HuH-7 (cell line): ENCODE measurements around the gene EPG5.

Experiments
- DNase-seq: peaks from one replicate; pipeline ENCODE4 v3.0.0; 2011; ENCODE audit warnings: low spot score

Gene EPG5

DNA sequence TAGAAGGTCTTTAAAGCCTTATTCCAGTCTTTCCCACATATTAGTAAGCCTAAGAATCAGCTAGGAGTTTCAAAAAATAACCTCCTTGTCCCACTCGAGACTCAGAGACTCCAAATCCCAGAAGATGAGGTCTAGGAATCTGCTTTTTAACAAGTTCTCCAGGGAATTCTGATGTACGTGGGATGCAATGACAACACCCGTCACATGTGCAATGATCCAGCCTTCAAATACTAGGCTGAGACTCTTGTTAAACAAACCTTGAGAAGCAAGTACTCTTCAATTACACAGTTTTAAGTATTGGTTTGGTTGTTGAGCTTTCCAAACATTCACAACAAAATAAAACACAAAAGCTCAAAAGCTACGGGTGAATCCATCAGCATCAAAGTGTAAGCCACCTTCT, 53.9 kb downstream of the EPG5 start:
- DNase-seq, result no peak

DNA sequence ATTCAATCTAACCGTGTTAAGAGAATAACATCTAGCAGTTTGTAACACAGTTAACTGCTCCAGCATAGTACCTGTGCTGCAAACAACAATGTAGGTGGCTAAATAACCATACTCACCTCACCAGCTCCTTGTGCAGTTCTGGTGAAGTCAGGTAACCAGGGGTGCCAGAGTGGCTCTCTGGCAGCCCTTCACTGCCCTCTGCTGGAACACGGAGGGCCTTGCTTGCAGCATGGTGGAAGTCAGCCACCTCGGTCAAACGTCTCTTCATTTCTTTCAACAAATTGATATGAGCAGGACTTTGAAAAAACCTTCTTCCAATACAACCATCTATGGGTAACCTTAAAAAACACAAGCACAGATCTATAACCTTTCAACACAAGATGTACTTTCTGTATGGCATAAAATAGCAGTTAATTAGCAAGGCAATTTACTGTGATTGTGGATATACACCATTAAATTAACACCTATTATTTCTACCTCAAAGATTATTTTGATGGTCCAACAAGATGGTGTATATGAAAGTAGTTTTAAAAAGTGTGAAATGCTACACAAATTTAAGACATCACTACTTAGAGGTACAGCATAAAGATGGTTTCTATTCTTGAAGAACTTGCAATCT, 56.6 kb downstream of the EPG5 start:
- peak; percentile 48 for DNase-seq

DNA sequence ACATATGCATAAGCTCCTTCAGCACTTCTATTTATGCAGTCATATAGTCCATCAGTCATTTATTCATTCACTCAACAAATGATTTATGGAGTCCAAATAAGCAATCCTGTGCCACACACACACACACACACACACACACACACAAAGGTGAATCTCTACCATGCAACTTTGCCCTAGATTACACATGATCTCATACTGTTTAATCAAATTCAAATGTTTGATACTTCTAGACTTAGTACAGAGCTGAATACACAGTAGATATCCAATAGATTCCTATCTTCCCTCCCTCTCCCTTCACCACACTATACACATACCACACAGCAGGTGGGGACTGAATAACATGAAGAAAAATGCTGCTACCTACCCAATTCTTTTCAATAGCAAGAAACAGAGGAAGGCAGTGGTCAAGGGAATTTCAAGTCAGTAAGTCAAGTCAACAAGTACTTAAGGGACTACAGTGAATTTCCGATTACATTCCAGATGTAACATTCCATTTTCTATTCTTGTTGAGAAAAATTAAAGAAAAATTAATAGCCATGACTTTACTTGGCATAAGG, 65.4 kb downstream of the EPG5 start:
- DNase-seq, result no peak

DNA sequence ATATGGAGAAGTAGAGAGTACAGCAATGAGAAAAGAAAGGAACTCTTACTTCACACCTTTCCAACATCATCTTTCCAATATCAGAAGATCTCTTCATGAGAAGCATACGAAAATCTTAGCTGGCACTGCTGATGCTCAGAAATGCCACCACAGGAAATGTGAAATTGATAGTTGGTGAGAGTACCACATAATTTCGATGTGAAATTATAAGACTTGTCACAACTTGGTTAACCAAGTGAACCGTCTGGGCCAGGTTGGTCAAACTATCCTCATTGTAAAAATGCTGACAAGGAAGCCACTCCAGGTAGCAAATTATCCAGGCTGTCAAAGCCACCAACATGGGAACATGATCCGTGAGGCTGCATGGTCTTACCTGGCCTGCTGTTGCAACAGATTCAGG, 66.5 kb downstream of the EPG5 start:
- no peak for DNase-seq

DNA sequence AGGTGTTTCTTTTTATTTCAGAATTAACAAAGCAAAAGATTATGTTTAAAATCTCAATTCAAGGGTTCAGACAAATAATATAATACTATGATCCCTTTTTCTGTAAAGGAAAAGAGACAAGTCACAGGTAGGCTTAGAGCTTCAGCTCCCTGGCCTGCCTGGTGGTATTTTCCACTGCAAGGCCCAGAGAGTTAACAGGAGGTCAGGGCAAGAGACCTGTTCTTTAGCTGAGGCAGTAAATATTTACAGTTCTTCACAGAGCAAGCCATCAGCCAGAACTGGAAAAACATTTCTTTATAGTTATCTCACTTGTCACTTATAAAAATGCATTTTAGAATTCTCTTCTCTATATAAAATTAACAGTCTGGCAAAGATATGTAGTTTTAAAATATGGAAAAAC, 70.1 kb downstream of the EPG5 start:
- DNase-seq, result peak; percentile 15

DNA sequence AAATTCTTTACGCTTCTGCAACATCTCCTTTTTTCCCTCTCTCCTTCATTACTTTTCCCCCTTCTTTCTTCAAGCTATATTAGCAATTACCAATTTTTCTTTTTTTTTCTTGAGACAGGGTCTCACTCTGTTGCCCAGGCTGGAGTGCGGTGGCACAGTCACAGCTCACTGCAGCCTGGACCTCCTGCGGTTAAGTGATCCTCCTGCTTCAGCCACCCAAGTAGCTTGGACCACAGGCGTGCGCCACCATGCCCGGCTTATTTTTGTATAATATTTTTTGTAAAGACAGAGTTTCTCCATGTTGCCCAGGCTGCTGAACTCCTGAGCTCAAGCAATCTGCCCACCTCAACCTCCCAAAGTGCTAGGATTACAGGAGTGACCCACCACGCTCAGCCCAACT, 70.7 kb downstream of the EPG5 start:
- no peak for DNase-seq

DNA sequence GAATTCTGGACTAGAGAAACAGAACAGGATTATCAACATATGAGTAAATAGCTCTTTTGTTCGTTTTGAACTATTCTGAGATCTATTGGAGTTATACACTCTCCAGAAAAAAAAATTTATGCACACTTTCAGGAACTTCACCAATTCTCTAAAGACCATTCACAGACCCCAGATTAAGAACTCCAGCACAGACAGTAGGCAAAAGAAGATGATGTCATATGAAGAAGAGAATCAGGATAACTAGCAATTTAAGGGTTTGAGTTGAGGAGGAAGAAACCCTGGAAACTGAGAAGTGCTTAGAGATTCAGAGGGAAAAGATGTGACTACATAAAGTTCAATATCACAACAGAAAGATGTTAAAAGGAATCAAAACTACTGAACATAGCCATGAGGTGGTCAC, 71.8 kb downstream of the EPG5 start:
- DNase-seq, result no peak

DNA sequence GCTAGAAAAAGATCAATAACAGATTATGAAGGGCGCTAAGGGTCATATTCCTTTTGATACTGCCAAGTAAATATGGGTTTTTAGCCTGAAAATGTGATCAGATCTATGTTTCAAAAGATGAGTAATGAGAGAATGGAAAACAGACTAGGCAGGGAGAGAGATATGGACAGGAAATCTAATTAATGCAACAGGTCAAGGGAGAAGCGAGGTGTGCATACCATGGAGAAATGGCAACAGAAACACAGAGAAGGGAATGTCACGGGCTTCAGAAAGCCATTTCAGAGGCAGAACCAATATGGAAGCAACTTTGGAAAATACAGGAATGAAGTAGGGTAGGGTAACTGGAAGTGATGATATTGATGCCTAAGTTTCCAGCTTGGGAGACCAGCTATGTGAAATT, 72.3 kb downstream of the EPG5 start:
- DNase-seq, result no peak

DNA sequence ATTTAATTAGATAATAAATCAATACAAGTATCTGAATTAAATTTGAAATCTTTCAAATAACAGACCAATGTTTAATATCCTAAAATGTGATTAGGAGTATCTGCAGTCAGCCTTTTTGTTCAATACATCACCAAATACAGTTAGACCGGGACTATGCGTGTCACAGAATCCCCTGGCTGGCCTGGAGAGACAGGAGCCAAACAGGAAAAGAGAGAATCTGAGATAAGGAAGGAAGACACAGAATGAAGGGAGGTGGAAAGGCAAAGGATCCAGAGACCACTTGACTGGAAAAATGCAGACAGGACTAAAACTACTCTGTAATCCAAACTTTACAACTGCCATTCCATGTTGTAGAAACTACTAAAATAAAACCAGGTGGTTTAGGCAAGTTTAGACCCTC, 75.3 kb downstream of the EPG5 start:
- DNase-seq, result no peak

DNA sequence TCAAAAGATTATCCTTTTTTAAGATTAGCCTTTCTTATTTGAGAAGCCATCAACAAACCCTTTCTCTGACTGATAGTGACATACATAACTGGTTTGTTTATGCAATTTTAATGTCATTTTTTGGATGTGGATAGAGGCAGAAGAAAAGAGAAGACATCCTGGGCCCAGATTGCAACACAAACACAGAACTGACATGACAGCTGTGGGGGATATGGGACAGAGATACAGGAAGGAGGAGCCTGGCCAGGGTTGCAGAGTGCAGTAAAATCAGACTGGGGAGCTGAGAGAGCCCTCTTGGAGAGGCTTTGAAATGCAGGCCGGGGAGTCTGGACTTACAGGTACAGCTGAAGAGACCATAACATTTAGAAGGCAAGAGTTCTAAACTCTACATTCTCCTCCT, 76.5 kb downstream of the EPG5 start:
- DNase-seq, result no peak

DNA sequence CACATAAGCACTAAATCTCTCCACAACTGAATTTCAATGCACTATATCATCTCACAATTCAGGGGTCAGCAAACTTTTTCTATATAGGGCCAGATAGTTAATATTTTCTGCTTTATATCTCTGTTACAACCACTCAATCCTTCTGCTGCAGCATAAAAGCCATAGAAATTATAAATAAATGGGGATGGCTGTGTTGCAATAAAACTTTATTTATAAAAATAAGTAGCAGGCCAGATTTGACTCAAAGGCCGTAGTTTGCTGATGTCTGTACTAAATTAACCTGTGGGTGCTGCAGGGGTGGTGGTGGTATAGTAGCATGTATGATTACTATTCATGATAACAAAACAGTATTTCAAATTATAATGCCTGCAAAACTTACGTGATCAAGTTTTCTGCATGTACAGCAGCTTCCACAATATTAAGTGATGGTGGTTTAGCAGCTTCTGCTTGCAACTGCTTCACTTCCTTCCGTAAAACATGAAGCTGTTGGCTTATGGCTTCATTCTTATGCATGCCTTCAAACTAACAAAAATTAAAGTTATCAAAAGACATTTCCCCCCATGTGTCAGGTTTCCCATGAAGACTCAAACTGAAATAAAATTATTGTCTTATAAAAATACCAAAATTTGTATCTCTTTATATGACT, 77.6 kb downstream of the EPG5 start:
- DNase-seq, result no peak

DNA sequence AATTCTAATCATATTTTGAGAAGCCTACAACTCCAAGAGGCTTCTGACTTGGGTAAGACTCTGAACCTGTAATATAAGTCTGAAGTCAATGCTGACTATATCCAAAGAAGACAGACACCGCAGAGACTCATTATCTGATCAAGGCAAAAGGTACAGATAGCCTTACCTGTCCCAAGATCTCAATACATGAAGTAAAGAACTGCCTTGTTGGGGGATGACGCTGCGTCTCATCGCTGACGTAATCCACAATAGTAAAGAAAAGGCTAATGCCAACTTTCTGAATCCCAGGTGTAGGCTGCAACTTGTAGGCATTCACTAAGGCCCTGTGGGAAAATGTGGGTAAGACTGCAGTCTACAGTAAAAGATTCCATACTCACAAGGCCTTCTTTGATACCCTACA, 79.5 kb downstream of the EPG5 start:
- DNase-seq, result no peak

DNA sequence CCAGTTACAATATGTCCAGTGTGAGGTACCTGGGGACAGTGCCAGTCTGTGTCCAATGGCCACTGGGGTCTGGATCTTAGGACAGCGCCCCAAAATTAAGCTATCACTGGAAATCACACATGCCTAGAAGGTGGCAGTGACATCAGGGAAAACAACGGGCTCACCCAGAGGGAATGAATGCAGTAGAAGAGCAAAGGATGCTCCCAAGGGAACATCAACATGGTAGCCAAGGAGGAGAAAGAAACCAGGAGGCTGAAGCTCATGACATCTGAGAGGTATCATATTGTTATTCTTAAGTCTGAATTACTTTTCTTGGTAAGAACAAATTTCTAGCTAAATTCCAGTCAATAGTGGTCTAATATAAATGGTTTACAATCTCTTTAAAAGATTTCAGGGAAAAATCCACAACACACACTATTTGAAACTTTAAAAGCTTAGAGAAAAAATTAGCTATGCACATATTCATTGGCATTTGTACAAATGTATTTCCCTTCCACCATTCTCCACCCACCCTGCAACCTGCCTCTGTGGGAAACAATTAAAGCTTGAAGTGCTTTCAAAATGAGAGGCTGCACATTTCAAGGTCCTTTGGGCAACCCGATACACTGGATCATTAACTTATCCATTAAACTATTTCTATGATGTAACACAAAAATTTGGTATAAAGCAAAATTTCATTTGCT, 86.1 kb downstream of the EPG5 start:
- DNase-seq, result no peak

DNA sequence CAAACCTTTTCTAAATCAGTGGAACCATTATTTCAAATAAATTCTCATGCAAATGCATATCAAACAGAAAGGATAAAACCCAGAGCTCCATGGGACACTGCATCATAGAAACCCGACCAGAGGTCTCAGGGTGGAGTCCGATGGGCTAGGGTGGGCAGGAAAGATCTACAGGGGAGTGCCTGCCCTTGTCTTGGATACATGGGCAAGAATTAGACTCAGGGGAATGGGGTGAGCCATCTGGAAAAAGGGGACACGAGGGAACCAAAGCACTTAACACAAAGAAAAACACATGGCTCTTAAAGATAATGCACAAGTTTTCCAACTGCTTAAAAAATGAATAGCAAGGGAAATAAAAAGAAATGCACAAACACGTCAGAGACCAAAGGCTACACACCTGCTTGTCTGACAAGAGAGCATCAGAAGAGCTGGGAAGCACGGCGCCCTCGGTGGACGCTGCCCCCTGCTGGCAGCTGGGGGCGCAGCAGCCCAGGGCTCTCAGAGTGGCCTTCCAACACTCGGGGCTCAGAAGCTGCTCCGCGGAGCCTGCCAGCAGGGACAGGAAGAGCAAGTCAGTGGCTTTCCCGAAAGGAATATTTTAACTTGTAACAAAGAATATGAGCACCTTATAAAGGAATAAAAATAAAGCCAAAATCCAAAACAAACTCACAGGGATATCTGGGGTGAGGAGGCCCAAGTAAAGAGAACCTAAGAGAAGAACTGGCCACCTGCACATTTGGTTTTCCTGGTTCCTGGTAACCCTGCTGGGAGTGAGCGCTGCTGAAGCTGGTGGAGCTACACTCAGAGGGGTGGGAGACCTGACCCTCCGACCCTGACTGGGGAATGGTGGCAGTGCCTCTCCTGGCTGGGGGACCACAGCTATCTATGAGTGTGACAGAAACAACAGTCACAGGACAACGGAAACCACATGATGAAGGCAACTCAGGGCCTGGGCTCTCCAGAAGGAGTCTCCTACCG, 87.2 kb downstream of the EPG5 start:
- DNase-seq, result peak; percentile 34

DNA sequence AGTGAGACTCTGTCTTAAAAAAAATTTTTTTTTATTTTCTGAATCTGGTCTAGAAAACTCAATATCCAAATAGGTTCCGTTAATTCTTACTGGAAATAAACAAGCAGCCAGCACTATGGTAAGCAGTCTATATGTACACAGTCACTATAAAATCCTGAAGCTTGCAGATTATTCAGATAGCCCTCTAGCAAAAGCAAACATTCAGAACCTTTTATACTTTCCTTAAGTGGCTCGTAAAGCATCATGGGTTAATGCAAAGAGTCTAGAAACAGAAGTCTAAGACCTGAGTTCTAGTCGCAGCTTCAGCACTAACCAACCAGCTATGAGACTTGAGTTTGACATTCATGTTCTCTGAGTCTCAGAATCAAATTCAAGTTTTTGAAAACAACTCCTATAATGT, 89.7 kb downstream of the EPG5 start:
- DNase-seq, result no peak

DNA sequence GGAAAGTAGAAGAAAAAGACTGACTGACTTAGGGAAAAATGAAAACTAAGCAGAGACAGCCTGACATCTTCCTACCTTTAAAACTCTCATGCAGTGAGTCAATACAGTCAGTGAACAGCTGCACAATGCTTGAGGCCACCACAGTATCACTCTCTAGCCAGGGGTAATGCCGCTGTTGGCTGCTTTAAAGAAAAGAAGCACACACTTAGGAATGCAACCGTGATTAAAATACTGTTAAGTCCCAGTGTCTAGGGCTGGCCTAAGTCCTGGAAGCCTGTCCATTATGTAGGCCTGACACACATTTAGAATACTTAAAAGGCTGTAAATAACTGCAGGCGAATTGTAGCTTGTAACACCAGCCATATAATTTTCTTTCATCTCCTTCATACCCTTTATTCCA, 91.0 kb downstream of the EPG5 start:
- no peak for DNase-seq

DNA sequence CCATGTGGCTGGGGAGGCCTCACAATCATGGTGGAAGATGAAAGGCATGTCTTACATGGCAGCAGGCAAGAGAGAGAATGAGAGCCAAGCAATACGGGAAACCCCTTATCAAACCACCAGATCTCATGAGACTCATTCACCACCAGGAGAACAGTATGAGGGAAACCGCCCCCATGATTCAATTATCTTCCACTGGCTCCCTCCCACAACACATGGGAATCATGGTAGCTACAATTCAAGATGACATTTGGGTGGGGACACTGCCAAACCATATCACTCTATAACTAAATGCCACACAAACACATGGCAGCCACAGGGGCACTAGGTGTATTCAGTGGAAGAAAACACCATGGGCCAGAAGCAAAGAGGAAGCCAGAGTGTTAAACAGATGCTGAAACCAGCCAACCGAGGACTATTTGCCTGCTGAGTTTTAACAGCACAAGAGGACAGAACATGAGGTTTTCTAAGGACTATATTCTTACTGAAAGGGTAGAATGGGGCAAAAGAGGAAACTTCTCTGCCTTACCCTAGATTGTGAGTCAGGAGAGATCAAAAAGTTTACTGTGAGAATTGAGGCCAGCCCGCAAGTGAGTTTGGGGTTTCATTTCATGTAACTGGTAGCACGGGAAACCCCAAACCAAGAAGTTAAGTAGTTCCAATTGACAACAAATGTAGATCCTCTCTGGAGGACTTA, 92.5 kb downstream of the EPG5 start:
- DNase-seq, result no peak

DNA sequence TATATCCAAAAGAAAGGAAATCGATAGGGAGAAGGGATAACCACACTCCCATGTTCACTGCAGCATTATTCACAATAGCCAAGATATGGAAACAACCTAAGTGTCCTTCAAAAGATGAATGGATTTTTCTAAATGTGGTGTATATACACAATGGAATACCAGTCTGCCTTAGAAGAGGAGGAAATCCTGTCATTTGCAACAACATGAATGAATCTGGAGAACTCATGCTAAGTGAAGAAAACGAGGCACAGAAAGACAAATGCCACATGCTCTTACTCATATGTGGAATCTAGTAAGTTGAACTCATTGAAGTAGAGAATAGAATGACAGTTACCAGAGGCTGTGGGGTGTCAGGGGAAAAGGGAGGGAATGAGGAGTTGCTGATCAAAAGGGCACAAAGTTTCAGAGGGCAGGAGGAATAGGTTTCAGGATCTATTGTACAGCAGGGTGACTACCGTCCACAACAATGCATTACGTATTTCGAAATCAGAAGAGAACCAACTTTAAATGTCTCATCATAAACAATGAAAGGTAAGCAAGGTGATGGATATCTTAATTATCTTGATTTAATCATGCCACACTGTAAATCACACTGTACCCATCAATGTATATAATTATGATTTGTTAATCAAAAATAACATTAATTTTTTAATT, 95.6 kb downstream of the EPG5 start:
- DNase-seq, result no peak

DNA sequence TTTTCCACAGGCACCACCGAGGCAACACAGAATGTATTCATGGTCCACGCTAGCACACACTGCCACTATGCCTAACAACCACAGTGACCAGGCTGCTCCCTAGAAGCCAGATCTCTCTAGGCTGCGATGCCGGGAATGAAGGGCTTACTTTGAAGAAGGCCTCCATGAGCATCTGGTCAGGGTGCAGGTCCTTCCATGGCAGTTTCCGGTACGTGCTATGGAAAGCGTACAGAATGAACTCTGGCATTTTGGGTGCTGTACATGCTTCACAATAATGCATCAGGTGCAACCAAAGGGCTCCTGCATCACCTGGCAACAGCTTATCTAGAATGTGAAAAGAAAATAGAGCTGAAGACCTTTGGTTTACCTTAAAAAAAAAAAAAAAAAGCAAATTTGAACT, 96.7 kb downstream of the EPG5 start:
- no peak for DNase-seq

DNA sequence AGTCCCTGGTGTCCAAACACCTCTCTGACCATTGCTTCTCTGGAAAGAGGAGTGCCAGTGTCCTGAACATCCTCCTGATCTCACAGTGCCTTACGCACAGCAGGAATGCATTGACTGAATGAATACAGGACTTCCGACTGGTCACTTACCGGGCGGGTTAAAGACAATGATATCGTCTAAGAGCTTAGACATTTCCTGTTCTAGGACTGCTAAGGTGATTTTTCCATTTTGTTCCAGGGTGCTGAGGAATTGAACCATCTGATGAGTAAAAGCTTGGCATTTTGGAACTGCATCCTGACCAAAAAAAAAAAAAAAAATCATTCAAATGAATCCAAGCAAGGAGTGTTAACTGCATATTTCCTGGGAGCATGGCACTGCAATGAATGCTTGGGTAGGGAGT, 101.7 kb downstream of the EPG5 start:
- no peak for DNase-seq

DNA sequence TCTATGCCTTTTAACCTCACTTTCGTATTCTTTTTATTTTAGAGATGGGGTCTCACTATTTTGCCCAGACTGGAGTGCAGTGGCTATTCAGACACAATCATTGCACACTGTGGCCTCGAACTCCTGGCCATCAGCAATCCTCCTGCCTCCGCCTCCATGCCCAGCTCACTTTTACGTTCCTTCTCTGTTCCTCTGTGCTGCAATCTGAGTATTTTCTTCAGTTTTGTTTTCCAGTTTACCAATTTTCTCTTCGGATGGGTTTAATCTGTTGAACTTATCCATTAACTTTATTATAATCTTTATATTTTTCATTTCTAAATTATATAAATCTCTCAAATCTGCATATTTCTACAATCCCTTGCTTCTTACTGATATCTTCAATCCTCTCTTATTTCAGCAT, 103.0 kb downstream of the EPG5 start:
- DNase-seq, result no peak
